ENCODE measurements around the gene FSIP1.

GRCh38 chr15:39747326-39747725 is 35.3 kb downstream of the FSIP1 start:
- no peak for TF ChIP-seq CTCF (IDR thresholded peaks at IDR 0.05)
- no peak for TF ChIP-seq POLR2A (IDR thresholded peaks at IDR 0.05)
